GM12878 (cell line): ENCODE results near the gene PLEK2. TPM values are rescaled to one million over a fixed set of nuclear protein-coding genes. Genes with fewer than 3 reads are reported as not detected.

Experiments used
- ATAC-seq: fragments of 200-7000 bp; cut with Tn5 transposase; 3 replicates; pipeline ENCODE4 v1.9.1; 2020; ENCODE audit warnings: mild to moderate bottlenecking, moderate library complexity
- BruUV-seq: library from RNA; stranded (reverse); fragments of 400-500 nt; replicated peaks from 2 replicates; lab custom pipeline; 2021; lab: Mats Ljungman, UMichigan
- CTCF ChIA-PET: fragments of 300-600 bp; sonication (Branson Sonifier 250); formaldehyde crosslinking; extraction: SDS; loops from one replicate; lab custom pipeline; 2021; ENCODE audit warnings: inconsistent platforms; lab: Yijun Ruan, JAX
- POLR2A ChIA-PET: fragments of 350-600 bp; formaldehyde crosslinking; extraction: SDS; loops from one replicate; lab custom pipeline; 2021; ENCODE audit warnings: inconsistent platforms; lab: Charles Lee
- RAD21 ChIA-PET: fragments of 300-600 bp; sonication (Branson Sonifier 250); formaldehyde crosslinking; loops from one replicate; lab custom pipeline; 2023; ENCODE audit warnings: antibody characterized with exemption; ENCODE audit not compliant: unreplicated experiment; lab: Charles Lee
- SMC1A ChIA-PET: fragments of 300-600 bp; sonication (Branson Sonifier 250); formaldehyde crosslinking; loops from one replicate; lab custom pipeline; 2023; ENCODE audit not compliant: unreplicated experiment, uncharacterized antibody; lab: Charles Lee
- DNase-seq: peaks from one replicate; pipeline ENCODE4 v3.0.0-alpha.2; 2011; ENCODE audit warnings: low read depth, low spot score
- FAIRE-seq: peaks from 3 replicates; lab custom pipeline; 2011; peaks lifted over from hg19 to GRCh38; lab: Jason Lieb, UNC
- H2AFZ ChIP-seq: 2 replicates; pipeline ENCODE4 v1.6.0; 2011; ENCODE audit warnings: low read depth, low read length, control low read depth; ENCODE audit not compliant: control insufficient read depth
- H3K27ac ChIP-seq: 2 replicates; pipeline ENCODE4 v1.5.1; 2011; ENCODE audit warnings: control low read depth; ENCODE audit not compliant: control insufficient read depth, insufficient read depth
- H3K27me3 ChIP-seq, 2 experiments: replicated peaks in 1 of 2; 2 replicates each; pipeline versions ENCODE4 v1.6.0 to v1.6.1; 2011; ENCODE audit warnings: low read length in 1 of 2; ENCODE audit not compliant: control insufficient read depth in 2 of 2, insufficient read depth in 2 of 2
- H3K36me3 ChIP-seq, 2 experiments: 2 replicates each; pipeline ENCODE4 v1.5.1; 2011; ENCODE audit warnings: low read length in 1 of 2; ENCODE audit not compliant: control insufficient read depth in 2 of 2, insufficient read depth in 2 of 2
- H3K4me1 ChIP-seq: 2 replicates; pipeline ENCODE4 v1.6.1; 2011; ENCODE audit warnings: mild to moderate bottlenecking, low read length, moderate library complexity, mixed read lengths; ENCODE audit not compliant: control insufficient read depth, insufficient read depth
- H3K4me2 ChIP-seq: 2 replicates; pipeline ENCODE4 v1.6.0; 2011; ENCODE audit warnings: control low read depth; ENCODE audit not compliant: control insufficient read depth, insufficient read depth
- H3K4me3 ChIP-seq: fragments of 200-600 bp; sonication (generic); 2 replicates; pipeline ENCODE4 v1.5.1; 2016
- H3K79me2 ChIP-seq: 2 replicates; pipeline ENCODE4 v1.6.0; 2011; ENCODE audit warnings: low read length; ENCODE audit not compliant: control insufficient read depth, insufficient read depth
- H3K9ac ChIP-seq: 2 replicates; pipeline ENCODE4 v1.8.0; 2011; ENCODE audit warnings: low read length, control low read depth, mixed read lengths; ENCODE audit not compliant: control insufficient read depth, insufficient read depth
- H3K9me3 ChIP-seq: replicated peaks from 3 replicates; pipeline ENCODE4 v1.5.1; 2011; ENCODE audit warnings: mild to moderate bottlenecking, low read length; ENCODE audit not compliant: control insufficient read depth, insufficient read depth
- H4K20me1 ChIP-seq: 2 replicates; pipeline ENCODE4 v1.6.0; 2011; ENCODE audit not compliant: control insufficient read depth, insufficient read depth
- CTCF ChIP-seq, 3 experiments: IDR thresholded peaks in 2 of 3; conservative IDR thresholded peaks in 1 of 3; 2 replicates each; pipeline ENCODE4 v1.5.1; 2011; ENCODE audit warnings: low read depth in 3 of 3, low read length in 3 of 3, mild to moderate bottlenecking in 3 of 3, control low read depth in 2 of 3, moderate library complexity in 2 of 3, inconsistent platforms in 1 of 3, mixed read lengths in 1 of 3; ENCODE audit not compliant: control insufficient read depth in 2 of 3, insufficient read depth in 1 of 3; ENCODE audit errors: extremely low read depth in 1 of 3
- E2F4 ChIP-seq: IDR thresholded peaks from 2 replicates; pipeline ENCODE4 v1.6.1; 2012; ENCODE audit warnings: low read depth, low read length, improper control_type of control experiment
- IKZF2 ChIP-seq, 2 experiments: fragments of 450-650 bp; IDR thresholded peaks; 2 replicates each; pipeline ENCODE4 v1.6.1; 2017; ENCODE audit warnings: mild to moderate bottlenecking in 2 of 2, moderate library complexity in 2 of 2
- IRF4 ChIP-seq: IDR thresholded peaks from 2 replicates; pipeline ENCODE4 v1.6.1; 2011; ENCODE audit warnings: low read depth, low read length
- MYC ChIP-seq: IDR thresholded peaks from 2 replicates; pipeline ENCODE4 v1.6.1; 2011; ENCODE audit warnings: mild to moderate bottlenecking, low read length, moderate library complexity, inconsistent platforms; ENCODE audit not compliant: insufficient read depth, insufficient replicate concordance, insufficient read length, severe bottlenecking
- YBX1 ChIP-seq: fragments of 450-650 bp; IDR thresholded peaks from 2 replicates; pipeline ENCODE4 v1.6.1; 2016; ENCODE audit warnings: antibody characterized with exemption
- ZBTB11 ChIP-seq: fragments of 450-650 bp; formaldehyde crosslinking; IDR thresholded peaks from 2 replicates; pipeline ENCODE4 v1.5.0; 2022; ENCODE audit warnings: mild to moderate bottlenecking, missing genetic modification characterization
- WGBS: methylation state at CpG from one replicate; pipeline ENCODE4 v1.1.6; 2016; ENCODE audit warnings: low lambda C conversion rate; ENCODE audit not compliant: insufficient replicate concordance, insufficient coverage; ENCODE audit errors: missing lambda C conversion rate; 5-methylcytosine and 5-hydroxymethylcytosine counted together
- in situ Hi-C: fragments of 300-500 bp; cut with MboI; formaldehyde crosslinking; loops from 9 replicates; pipeline ENCODE4 v1.14.3; 2018; ENCODE audit warnings: mixed read lengths
- intact Hi-C: fragments of 100-400 bp; cut with micrococcal nuclease; formaldehyde crosslinking; loops from one replicate; pipeline ENCODE4 v1.14.2; 2022; ENCODE audit not compliant: unreplicated experiment
- polyA plus RNA-seq, 11 experiments: library from polyadenylated mRNA; depleted of rRNA in 4 of 11; unstranded in 6 of 11; stranded (reverse) in 5 of 11; fragments of >200 nt; fragmentation: Nextera tagmentation in 4 of 11; fragmentation: Illumina TruSeq in 1 of 11; extraction: Ambion mirVana in 4 of 11; extraction: Trizol in 1 of 11; gene quantifications; 1 replicate in 1 of 11; 2 replicates in 10 of 11; pipeline versions ENCODE4 v1.2.1 to v1.2.3, GENCODE V29; 2011 to 2016; ENCODE audit warnings: inconsistent platforms in 2 of 11, missing spikeins in 2 of 11, low read depth in 1 of 11
- total RNA-seq, 4 experiments: library from RNA; depleted of rRNA in 3 of 4; stranded (reverse); fragments of >200 nt in 3 of 4; fragmentation: Illumina TruSeq in 1 of 4; extraction: Trizol in 1 of 4; gene quantifications; 2 replicates each; pipeline versions ENCODE4 v1.2.1 to v1.2.3, GENCODE V29; 2013 to 2021

Gene PLEK2
- total and polyA plus RNA-seq, 10 of the 15 experiments (the other 5 are each of a cell fraction or from before 2014, with no cell fraction given) = 0.08 to 0.20 TPM; not detected in 8

- TF ChIP-seq IKZF2 (IDR thresholded peaks at IDR 0.05) = no peak
Measured at GRCh38 chr14:67392800-67393199, 19.2 kb downstream of the PLEK2 start (continued).

- in situ Hi-C loops = no loop called here
- no peak for TF ChIP-seq E2F4
- TF ChIP-seq IRF4 = no peak
- TF ChIP-seq YBX1 = no peak
- TF ChIP-seq MYC = no peak
- TF ChIP-seq ZBTB11 (CRISPR knock-in tag) = no peak
- TF ChIP-seq CTCF (IDR thresholded peaks at IDR 0.05 in 2 of 3, conservative IDR thresholded peaks at IDR 0.05 in 1 of 3; ENCODE audit: control insufficient read depth in 2 of 3, extremely low read depth in 1 of 3, insufficient read depth in 1 of 3, low read depth in 3 of 3, low read length in 3 of 3) = no peak
- TF ChIP-seq, all 136 proteins: peak for 0
- H3K36me3 ChIP-seq = peaks cover 0 to 2% of the 10 kb centered on the region in 2 experiments; a peak in 2 of 4 replicates
- WGBS = 62% methylated on average over 3 of the region's 3 CpGs
- ChIA-PET SMC1A (no interaction called here), POLR2A (no interaction called here), RAD21 (no interaction called here), CTCF (no interaction called here)
- DNase-seq = no peak
- BruUV-seq = no TSS peak
- H3K9me3 ChIP-seq = no peaks in the 10 kb centered on the region
- no peak overlapping the region for H3K9ac ChIP-seq
- ATAC-seq = no peak
- no peak overlapping the region for H3K4me3 ChIP-seq
- H3K27me3 ChIP-seq = no peaks in the 10 kb centered on the region
- no peak for FAIRE-seq
- no peak overlapping the region for H3K27ac ChIP-seq
- intact Hi-C loops = no loop called here
- H4K20me1 ChIP-seq = no peaks in the 10 kb centered on the region
- H3K4me1 ChIP-seq = no peaks in the 10 kb centered on the region
- H2AFZ ChIP-seq = no peak overlapping the region
- no peak overlapping the region for H3K4me2 ChIP-seq
- no peaks in the 10 kb centered on the region for H3K79me2 ChIP-seq
Measured at GRCh38 chr14:67392123-67392522, 19.8 kb downstream of the PLEK2 start.
